GM23248 (cell line): ENCODE measurements around the gene SIPA1L3. TPM values are rescaled to one million over a fixed set of nuclear protein-coding genes. Genes with fewer than 3 reads are reported as not detected.

Experiments used
- DNase-seq: peaks from one replicate; pipeline ENCODE4 v3.0.0-alpha.2; 2015
- H2AFZ ChIP-seq: fragments of 200-600 bp; sonication (generic); 2 replicates; pipeline ENCODE4 v1.6.1; 2016; ENCODE audit warnings: antibody characterized with exemption
- H3F3A ChIP-seq: fragments of 200-600 bp; sonication (generic); 2 replicates; pipeline ENCODE4 v1.6.1; 2016; ENCODE audit warnings: mild to moderate bottlenecking, antibody characterized with exemption, mixed run types; ENCODE audit not compliant: insufficient read depth
- H3K27ac ChIP-seq: fragments of 200-600 bp; sonication (generic); 2 replicates; pipeline ENCODE4 v1.5.1; 2016; ENCODE audit warnings: mild to moderate bottlenecking
- H3K27me3 ChIP-seq: fragments of 200-600 bp; sonication (generic); replicated peaks from 2 replicates; pipeline ENCODE4 v1.6.1; 2016; ENCODE audit warnings: mild to moderate bottlenecking; ENCODE audit not compliant: insufficient read depth
- H3K36me3 ChIP-seq: fragments of 200-600 bp; sonication (generic); 2 replicates; pipeline ENCODE4 v1.6.1; 2016; ENCODE audit warnings: low read depth, mild to moderate bottlenecking
- H3K4me1 ChIP-seq: fragments of 200-600 bp; sonication (generic); 2 replicates; pipeline ENCODE4 v1.6.1; 2016; ENCODE audit warnings: mild to moderate bottlenecking; ENCODE audit not compliant: insufficient read depth
- H3K4me2 ChIP-seq: fragments of 200-600 bp; sonication (generic); one replicate; pipeline ENCODE4 v1.6.1; 2016; ENCODE audit warnings: mild to moderate bottlenecking; ENCODE audit not compliant: unreplicated experiment
- H3K4me3 ChIP-seq: fragments of 200-600 bp; sonication (generic); 2 replicates; pipeline ENCODE4 v1.5.1; 2016; ENCODE audit warnings: mild to moderate bottlenecking
- H3K79me2 ChIP-seq: fragments of 200-600 bp; sonication (generic); 2 replicates; pipeline ENCODE4 v1.6.1; 2016; ENCODE audit warnings: mild to moderate bottlenecking; ENCODE audit not compliant: insufficient read depth
- H3K9ac ChIP-seq: fragments of 200-600 bp; sonication (generic); 2 replicates; pipeline ENCODE4 v1.6.1; 2016; ENCODE audit warnings: mild to moderate bottlenecking
- H3K9me2 ChIP-seq: fragments of 200-600 bp; sonication (generic); 2 replicates; pipeline ENCODE4 v1.6.1; 2016; ENCODE audit warnings: mixed run types, mild to moderate bottlenecking, moderate library complexity; ENCODE audit not compliant: insufficient read depth
- H3K9me3 ChIP-seq: fragments of 200-600 bp; sonication (generic); one replicate; pipeline ENCODE4 v1.6.1; 2017; ENCODE audit warnings: low read depth
- H4K20me1 ChIP-seq: fragments of 200-600 bp; sonication (generic); 2 replicates; pipeline ENCODE4 v1.6.0; 2016; ENCODE audit not compliant: insufficient read depth
- EZH2 ChIP-seq: fragments of 200-600 bp; sonication (generic); IDR thresholded peaks from 2 replicates; pipeline ENCODE4 v1.6.1; 2018; ENCODE audit warnings: antibody characterized with exemption, mild to moderate bottlenecking; ENCODE audit not compliant: insufficient read depth, poor library complexity, severe bottlenecking
- EZH2phosphoT487 ChIP-seq: fragments of 200-600 bp; sonication (generic); IDR thresholded peaks from 2 replicates; pipeline ENCODE4 v1.6.1; 2018; ENCODE audit warnings: antibody characterized with exemption, moderate library complexity, mild to moderate bottlenecking, low read depth; ENCODE audit not compliant: insufficient read depth
- WGBS, 2 experiments: methylation state at CpG; one replicate each; pipeline ENCODE4 v1.1.6; 2015 to 2017; ENCODE audit warnings: low lambda C conversion rate in 2 of 2, low coverage in 1 of 2; ENCODE audit errors: missing lambda C conversion rate in 2 of 2; 5-methylcytosine and 5-hydroxymethylcytosine counted together
- in situ Hi-C: fragments of 300-500 bp; cut with MboI; formaldehyde crosslinking; loops from 2 replicates; pipeline ENCODE4 v1.15.0; 2020
- polyA plus RNA-seq: library from polyadenylated mRNA; unstranded; fragments of >200 nt; fragmentation: Nextera tagmentation; extraction: Ambion mirVana; gene quantifications from 2 replicates; pipeline ENCODE4 v1.2.1, GENCODE V29; 2016
- total RNA-seq: library from RNA; depleted of rRNA; stranded (reverse); fragments of >200 nt; shearing (Covaris generic); gene quantifications from 2 replicates; pipeline ENCODE4 v1.2.3, GENCODE V29; 2014

Gene SIPA1L3
- total and polyA plus RNA-seq, 2 experiments from 2014 or later, result 3.7 to 12.1 TPM

GRCh38 chr19:37980419-37981170, 73.6 kb downstream of the SIPA1L3 start:
- in situ Hi-C loops, result no loop called here

GRCh38 chr19:37981785-37982475, 74.9 kb downstream of the SIPA1L3 start:
- 85 to 88% methylated on average over 13 of the region's 13 CpGs for WGBS, 2 experiments
- no peaks in the 10 kb centered on the region for H4K20me1 ChIP-seq
- no peaks in the 10 kb centered on the region for H3K36me3 ChIP-seq
- no peak overlapping the region for H3K9ac ChIP-seq
- H3K79me2 ChIP-seq, result peaks cover 90% of the 10 kb centered on the region
- H3K4me1 ChIP-seq, result 0 out of 2 replicates have a peak, but pooled peaks cover 2% of the 10 kb centered on the region
- no peaks in the 10 kb centered on the region for H3K9me3 ChIP-seq
- H3K4me3 ChIP-seq, result no peak overlapping the region
- no peak overlapping the region for H3K27ac ChIP-seq
- DNase-seq, result no peak
- in situ Hi-C loops, result no loop called here
- TF ChIP-seq EZH2phosphoT487, result no peak
- TF ChIP-seq EZH2, result no peak
- H3K27me3 ChIP-seq, result no peaks in the 10 kb centered on the region
- no peaks in the 10 kb centered on the region for H3K9me2 ChIP-seq
- no peak overlapping the region for H3K4me2 ChIP-seq
- H2AFZ ChIP-seq, result no peak overlapping the region
- no peaks in the 10 kb centered on the region for H3F3A ChIP-seq

More at GRCh38 chr19:37980419-37981170, 73.6 kb downstream of the SIPA1L3 start:
- Histone ChIP-seq H3K4me2 (no peak overlapping the region), H3K4me3 (no peak overlapping the region), H3K27ac (no peak overlapping the region), H3K27me3 (no peaks in the 10 kb centered on the region), H3K9me3 (no peaks in the 10 kb centered on the region), H3K9ac (no peak overlapping the region), H3K79me2 (peaks cover 89% of the 10 kb centered on the region), H3K9me2 (no peaks in the 10 kb centered on the region), H3F3A (no peaks in the 10 kb centered on the region), H4K20me1 (no peaks in the 10 kb centered on the region), H3K36me3 (no peaks in the 10 kb centered on the region), H3K4me1 (0 out of 2 replicates have a peak, but pooled peaks cover 2% of the 10 kb centered on the region), H2AFZ (no peak overlapping the region)
- no peak for DNase-seq
- no peak for TF ChIP-seq EZH2phosphoT487
- 52 to 54% methylated on average over 12 of the region's 12 CpGs for WGBS, 2 experiments

GRCh38 chr19:37982655-37983054, 75.6 kb downstream of the SIPA1L3 start:
- no peaks in the 10 kb centered on the region for H3K9me3 ChIP-seq
- no peaks in the 10 kb centered on the region for H4K20me1 ChIP-seq
- H3K79me2 ChIP-seq, result peaks cover 91% of the 10 kb centered on the region
- no peak overlapping the region for H2AFZ ChIP-seq
- no peaks in the 10 kb centered on the region for H3K36me3 ChIP-seq
- DNase-seq, result no peak
- no peak overlapping the region for H3K4me3 ChIP-seq
- 97% methylated on average over 5 of the region's 5 CpGs for WGBS, 2 experiments
- H3K4me1 ChIP-seq, result 0 out of 2 replicates have a peak, but pooled peaks cover 2% of the 10 kb centered on the region
- H3F3A ChIP-seq, result no peaks in the 10 kb centered on the region
- no peaks in the 10 kb centered on the region for H3K9me2 ChIP-seq
- H3K4me2 ChIP-seq, result no peak overlapping the region
- H3K27me3 ChIP-seq, result no peaks in the 10 kb centered on the region
- in situ Hi-C loops, result no loop called here
- TF ChIP-seq EZH2phosphoT487 (no peak), EZH2 (no peak)
- H3K9ac ChIP-seq, result no peak overlapping the region
- no peak overlapping the region for H3K27ac ChIP-seq

- no peaks in the 10 kb centered on the region for H3K9me3 ChIP-seq
- H3K4me3 ChIP-seq, result no peak overlapping the region
- H3K9ac ChIP-seq, result no peak overlapping the region
- no peak for DNase-seq
- in situ Hi-C loops, result no loop called here
- no peaks in the 10 kb centered on the region for H3F3A ChIP-seq
- no peaks in the 10 kb centered on the region for H3K36me3 ChIP-seq
- no peaks in the 10 kb centered on the region for H4K20me1 ChIP-seq
- H3K27me3 ChIP-seq, result no peaks in the 10 kb centered on the region
- 83% methylated on average over 10 of the region's 10 CpGs for WGBS, 2 experiments
- H3K4me2 ChIP-seq, result no peak overlapping the region
- peaks cover 91% of the 10 kb centered on the region for H3K79me2 ChIP-seq
- 0 out of 2 replicates have a peak, but pooled peaks cover 2% of the 10 kb centered on the region for H3K4me1 ChIP-seq
- H2AFZ ChIP-seq, result no peak overlapping the region
- H3K27ac ChIP-seq, result no peak overlapping the region
- TF ChIP-seq EZH2phosphoT487 (no peak), EZH2 (no peak)
- no peaks in the 10 kb centered on the region for H3K9me2 ChIP-seq
These were observed 76.1 kb downstream of the SIPA1L3 start for GRCh38 chr19:37983153-37983552.
